ENCODE data around the gene UBXN6.

UBXN6 gene

GRCh38 chr19:4499318-4499717 lies 41.7 kb upstream of the UBXN6 start:
- no peak for TF ChIP-seq CTCF (IDR thresholded peaks at IDR 0.05)
- TF ChIP-seq ZFX (IDR thresholded peaks at IDR 0.05; ENCODE audit: borderline replicate concordance) = no peak

GRCh38 chr19:4498694-4499093 lies 41.1 kb upstream of the UBXN6 start:
- TF ChIP-seq CTCF (IDR thresholded peaks at IDR 0.05) (no peak), ZFX (IDR thresholded peaks at IDR 0.05; ENCODE audit: borderline replicate concordance) (no peak)

More at GRCh38 chr19:4499318-4499717, 41.7 kb upstream of the UBXN6 start:
- no peak overlapping the region for H3K27ac ChIP-seq

GRCh38 chr19:4497770-4498389 lies 40.3 kb upstream of the UBXN6 start:
- H3K27ac ChIP-seq = no peak overlapping the region
- TF ChIP-seq ZFX (IDR thresholded peaks at IDR 0.05; ENCODE audit: borderline replicate concordance) (no peak), CTCF (IDR thresholded peaks at IDR 0.05) (no peak)

More at GRCh38 chr19:4498694-4499093, 41.1 kb upstream of the UBXN6 start:
- H3K27ac ChIP-seq = no peak overlapping the region

GRCh38 chr19:4496304-4496703 lies 38.7 kb upstream of the UBXN6 start:
- TF ChIP-seq CTCF (IDR thresholded peaks at IDR 0.05) = no peak
- TF ChIP-seq ZFX (IDR thresholded peaks at IDR 0.05; ENCODE audit: borderline replicate concordance) = no peak
- no peak overlapping the region for H3K27ac ChIP-seq

- no peak overlapping the region for H3K27ac ChIP-seq
- TF ChIP-seq ZFX (IDR thresholded peaks at IDR 0.05; ENCODE audit: borderline replicate concordance) = no peak
- no peak for TF ChIP-seq CTCF (IDR thresholded peaks at IDR 0.05)
Measured at GRCh38 chr19:4495471-4495870, 37.9 kb upstream of the UBXN6 start.

GRCh38 chr19:4494691-4495064 lies 37.1 kb upstream of the UBXN6 start:
- no peak overlapping the region for H3K27ac ChIP-seq
- TF ChIP-seq ZFX (IDR thresholded peaks at IDR 0.05; ENCODE audit: borderline replicate concordance) (no peak), CTCF (IDR thresholded peaks at IDR 0.05) (no peak)

- H3K27ac ChIP-seq = no peak overlapping the region
- TF ChIP-seq CTCF (IDR thresholded peaks at IDR 0.05) = no peak
- no peak for TF ChIP-seq ZFX (IDR thresholded peaks at IDR 0.05; ENCODE audit: borderline replicate concordance)
Measured at GRCh38 chr19:4493929-4494690, 36.5 kb upstream of the UBXN6 start.
